Epithelial cell of proximal tubule (primary cell): Measurements from ENCODE around the gene ZMAT3. TPM values are rescaled to one million over a fixed set of nuclear protein-coding genes. Genes with fewer than 3 reads are reported as not detected.

ENCODE experiments used
- DNase-seq: peaks from one replicate; pipeline ENCODE4 v3.0.0-alpha.2; 2011; ENCODE audit warnings: low read depth
- H3K4me3 ChIP-seq: 2 replicates; pipeline ENCODE4 v1.5.1; 2011; ENCODE audit warnings: low read depth, mild to moderate bottlenecking, low read length
- total RNA-seq: library from RNA; depleted of rRNA; stranded (reverse); fragments of >200 nt; gene quantifications from 2 replicates; pipeline ENCODE4 v1.2.3, GENCODE V29; 2015
- TF ChIP-seq, protein P1 (sequence below): conservative IDR thresholded peaks from 2 replicates; pipeline ENCODE4 v1.5.1; 2012; ENCODE audit warnings: low read depth, mild to moderate bottlenecking, low read length

Gene ZMAT3
- total RNA-seq, 1 donor from 2014 or later, result 10.2 TPM

DNA sequence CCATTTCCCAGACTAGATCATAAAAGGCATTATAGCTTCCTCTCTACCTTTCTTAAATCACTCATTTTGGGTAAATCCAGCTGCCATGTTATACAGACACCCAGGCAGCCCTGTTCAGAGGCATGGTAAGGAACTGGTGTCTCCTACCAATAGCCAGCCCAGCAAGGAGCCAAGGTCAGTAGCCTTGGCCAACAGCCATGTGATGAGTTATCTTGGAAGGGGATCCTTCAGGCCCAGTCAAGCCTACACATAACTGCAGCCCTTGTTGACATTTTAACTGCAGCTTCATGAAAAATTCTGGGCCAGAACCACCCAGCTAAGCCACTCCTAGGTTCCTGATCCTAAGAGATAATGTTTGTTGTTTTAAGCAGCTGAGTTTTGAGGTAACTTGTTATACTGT lies 29.0 kb upstream of the ZMAT3 start:
- peak; percentile 29 for DNase-seq
- TF ChIP-seq, protein P1, sequence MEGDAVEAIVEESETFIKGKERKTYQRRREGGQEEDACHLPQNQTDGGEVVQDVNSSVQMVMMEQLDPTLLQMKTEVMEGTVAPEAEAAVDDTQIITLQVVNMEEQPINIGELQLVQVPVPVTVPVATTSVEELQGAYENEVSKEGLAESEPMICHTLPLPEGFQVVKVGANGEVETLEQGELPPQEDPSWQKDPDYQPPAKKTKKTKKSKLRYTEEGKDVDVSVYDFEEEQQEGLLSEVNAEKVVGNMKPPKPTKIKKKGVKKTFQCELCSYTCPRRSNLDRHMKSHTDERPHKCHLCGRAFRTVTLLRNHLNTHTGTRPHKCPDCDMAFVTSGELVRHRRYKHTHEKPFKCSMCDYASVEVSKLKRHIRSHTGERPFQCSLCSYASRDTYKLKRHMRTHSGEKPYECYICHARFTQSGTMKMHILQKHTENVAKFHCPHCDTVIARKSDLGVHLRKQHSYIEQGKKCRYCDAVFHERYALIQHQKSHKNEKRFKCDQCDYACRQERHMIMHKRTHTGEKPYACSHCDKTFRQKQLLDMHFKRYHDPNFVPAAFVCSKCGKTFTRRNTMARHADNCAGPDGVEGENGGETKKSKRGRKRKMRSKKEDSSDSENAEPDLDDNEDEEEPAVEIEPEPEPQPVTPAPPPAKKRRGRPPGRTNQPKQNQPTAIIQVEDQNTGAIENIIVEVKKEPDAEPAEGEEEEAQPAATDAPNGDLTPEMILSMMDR, result no peak
- no peak overlapping the region for H3K4me3 ChIP-seq

DNA sequence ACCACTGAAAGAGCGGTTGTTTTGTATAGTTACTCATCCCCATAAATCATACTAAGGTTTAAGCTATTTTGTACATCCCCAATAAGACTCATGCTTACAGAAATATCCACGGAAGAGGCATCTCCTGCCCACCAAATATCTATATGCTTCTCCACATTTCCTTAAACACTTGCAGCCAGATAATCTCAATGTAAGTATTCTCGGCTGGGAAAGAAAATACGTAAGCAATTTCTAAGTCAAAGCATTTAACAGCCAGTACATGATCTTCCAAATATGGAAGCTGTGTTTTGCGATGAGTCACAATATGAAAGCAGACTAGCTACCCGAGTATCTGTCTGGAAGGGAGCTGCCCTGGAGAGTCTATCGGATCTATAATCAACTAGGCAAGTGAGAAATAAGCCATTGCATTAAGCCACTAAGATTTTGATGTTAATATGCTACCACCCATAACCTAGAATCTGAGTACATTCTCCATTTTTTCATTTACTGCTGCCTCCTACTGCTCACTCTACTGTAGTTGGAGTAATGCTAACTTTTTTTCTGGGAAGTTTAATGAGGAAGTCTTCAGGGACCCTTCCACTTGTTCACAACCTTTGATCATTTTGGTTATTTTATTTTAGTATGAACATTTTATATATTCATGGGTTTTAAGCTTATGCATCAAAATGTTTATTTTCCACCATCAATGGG lies 26.9 kb upstream of the ZMAT3 start:
- TF ChIP-seq, protein P1, result peak; percentile 20
- DNase-seq, result no peak
- H3K4me3 ChIP-seq, result no peak overlapping the region

DNA sequence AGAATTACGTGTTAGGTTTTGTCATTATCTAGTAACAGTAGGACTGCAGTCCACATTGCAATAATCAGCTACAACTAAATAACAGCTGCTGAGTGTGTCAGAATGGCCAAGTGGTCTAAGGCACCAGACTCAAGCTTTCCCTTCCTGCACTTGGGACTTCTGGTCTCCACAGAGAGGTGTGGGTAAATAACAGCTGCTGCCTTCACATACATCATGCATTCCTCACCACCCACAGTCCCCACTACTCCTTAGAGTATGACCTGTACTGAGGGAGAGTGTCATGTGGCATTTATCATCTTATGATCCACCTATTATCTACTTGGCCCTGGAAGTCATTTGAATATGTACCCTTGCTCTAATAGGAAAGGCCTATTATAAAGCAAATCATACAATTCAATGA lies 22.2 kb upstream of the ZMAT3 start:
- no peak for DNase-seq
- TF ChIP-seq, protein P1, result no peak
- H3K4me3 ChIP-seq, result no peak overlapping the region

DNA sequence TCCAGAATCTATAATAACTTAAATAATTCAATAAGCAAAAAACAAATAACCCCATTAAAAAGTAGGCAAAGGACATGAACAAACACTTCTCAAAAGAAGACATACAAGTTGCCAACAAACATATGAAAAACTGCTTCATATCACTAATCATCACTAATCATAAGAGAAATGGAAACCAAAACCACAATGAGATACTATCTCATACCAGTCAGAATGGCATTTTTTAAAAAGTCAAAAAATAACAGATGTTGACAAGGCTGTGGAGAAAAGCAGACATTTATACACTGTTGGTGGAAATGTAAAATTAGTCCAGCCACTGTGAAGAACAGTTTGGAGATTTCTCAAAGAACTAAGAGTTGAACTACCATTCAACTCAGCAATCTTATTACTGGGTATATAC lies 19.5 kb upstream of the ZMAT3 start:
- no peak overlapping the region for H3K4me3 ChIP-seq
- no peak for DNase-seq
- TF ChIP-seq, protein P1, result no peak

DNA sequence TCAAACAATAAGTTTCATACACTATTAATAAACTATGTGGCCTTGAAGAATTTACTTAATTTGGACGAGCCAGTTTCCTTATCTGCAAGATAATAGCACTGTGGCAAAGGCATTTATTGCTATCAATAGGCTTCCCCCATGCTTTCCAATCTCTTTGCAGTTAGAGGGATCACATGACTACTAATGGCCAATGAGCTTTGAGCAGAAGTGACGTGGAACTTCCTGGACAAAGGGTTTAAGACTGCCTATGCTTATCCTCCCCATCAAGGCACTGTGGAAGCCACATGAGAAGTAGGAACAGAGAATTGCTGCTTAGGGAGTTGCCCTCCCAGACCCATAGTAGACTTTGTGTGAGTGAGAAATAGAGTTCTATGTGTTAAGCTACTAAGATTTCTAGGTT lies 16.7 kb upstream of the ZMAT3 start:
- no peak overlapping the region for H3K4me3 ChIP-seq
- DNase-seq, result no peak
- TF ChIP-seq, protein P1, result no peak

DNA sequence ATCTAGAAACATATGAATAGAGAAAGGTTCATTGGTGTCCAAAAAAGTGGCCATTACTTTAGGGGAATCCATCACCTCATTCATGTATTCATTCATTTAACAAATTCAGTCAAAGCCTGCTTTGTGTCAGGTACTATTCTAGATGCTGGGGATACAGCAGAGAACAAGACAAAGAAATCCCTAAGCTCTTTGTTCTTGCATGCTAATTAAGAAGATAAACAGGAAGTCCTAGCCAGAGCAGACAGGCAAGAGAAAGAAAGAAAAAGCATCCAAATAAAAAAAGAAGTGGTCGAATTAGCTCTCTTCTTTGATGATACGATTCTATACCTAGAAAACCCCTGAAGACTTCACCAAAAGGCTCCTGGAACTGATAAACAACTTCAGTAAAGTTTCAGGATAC lies 12.4 kb upstream of the ZMAT3 start:
- no peak overlapping the region for H3K4me3 ChIP-seq
- no peak for DNase-seq
- TF ChIP-seq, protein P1, result no peak

DNA sequence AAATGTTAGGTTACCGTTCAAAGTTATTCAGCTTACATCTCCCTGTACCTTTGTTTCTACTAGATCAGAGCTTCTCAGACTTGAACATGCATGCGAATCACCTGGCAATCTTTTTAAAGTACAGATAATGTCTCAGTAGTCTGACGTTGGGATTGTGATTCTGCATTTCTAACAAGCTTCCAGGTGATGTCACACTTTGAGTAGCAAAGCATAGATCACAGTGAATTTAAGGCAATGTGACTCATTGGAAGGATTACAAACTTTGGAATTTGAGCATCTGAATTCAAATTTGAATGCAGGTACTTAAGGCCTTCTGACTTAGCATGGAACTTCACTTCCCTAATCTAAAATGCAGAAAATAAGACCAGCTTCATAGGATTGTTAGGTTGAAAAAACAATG lies 10.8 kb upstream of the ZMAT3 start:
- TF ChIP-seq, protein P1, result no peak
- H3K4me3 ChIP-seq, result no peak overlapping the region
- no peak for DNase-seq
